ENCODE measurements around the gene CIRBP. TPM values are rescaled to one million over a fixed set of nuclear protein-coding genes. Genes with fewer than 3 reads are reported as not detected.

Gene CIRBP
- total RNA-seq, 3 donors from 2014 or later = 281 to 507 (median 300) TPM

- Histone ChIP-seq H3K36me3 (ENCODE audit: low read depth) (no peaks in the 10 kb centered on the region), H3K9me3 (no peaks in the 10 kb centered on the region), H3K4me3 (no peak overlapping the region), H3K4me1 (ENCODE audit: low read depth) (peaks cover 39% of the 10 kb centered on the region)
- TF ChIP-seq CTCF (IDR thresholded peaks at IDR 0.05) = no peak
- intact Hi-C loops (cut with DNase I, micrococcal nuclease) = no loop called here
- ATAC-seq (peak; percentile 79), DNase-seq (peak; percentile 77 to 84 (median 77))
Measured at GRCh38 chr19:1284293-1284978, 15.3 kb downstream of the CIRBP start.

DNA sequence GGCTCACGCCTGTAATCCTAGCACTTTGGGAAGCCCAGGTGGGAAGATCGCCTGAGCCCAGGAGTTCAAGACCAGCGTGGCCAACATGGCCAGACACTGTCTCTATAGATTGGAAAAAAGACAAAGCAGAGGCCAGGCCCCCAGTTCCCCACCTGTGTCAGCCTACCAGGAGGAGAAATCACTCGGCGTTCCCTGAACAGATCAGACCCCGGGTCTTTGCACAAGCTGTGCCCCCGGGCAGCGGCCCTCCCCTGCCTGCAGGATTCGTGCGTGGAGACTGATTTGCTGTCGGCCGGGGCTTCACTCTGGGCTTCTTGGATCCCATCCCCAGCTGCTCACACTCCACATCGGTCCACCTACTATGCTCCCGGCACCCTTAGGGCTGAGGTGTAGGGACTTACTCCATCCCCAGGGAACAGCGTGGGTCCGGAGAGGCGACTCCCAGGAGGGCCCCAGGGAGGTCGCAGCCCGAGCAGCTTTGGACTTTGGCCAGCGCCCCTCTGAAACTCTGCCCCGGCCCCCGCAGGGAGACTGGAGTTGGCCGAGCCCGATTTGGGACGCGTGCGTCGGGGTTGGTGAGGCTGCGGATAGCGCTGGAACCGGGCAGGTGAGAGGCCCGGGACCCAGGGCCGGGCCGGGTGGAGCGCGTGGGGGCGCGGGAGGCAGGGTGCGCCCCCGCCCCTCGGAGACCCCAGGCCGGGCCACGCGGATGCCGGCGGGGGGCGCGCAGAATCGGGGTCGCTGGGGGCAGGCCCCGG is 16.0 kb downstream of the CIRBP start:
- peak in 2 of 3 donors; percentile 52 to 55 for DNase-seq
- intact Hi-C loops (cut with DNase I, micrococcal nuclease) = no loop called here

GRCh38 chr19:1285737-1286360 is 16.7 kb downstream of the CIRBP start, which contains the start of gene EFNA2:
TSS of gene EFNA2 (plus strand) at chr19:1285873. CDS start at chr19:1286169, 296 bp downstream.
- DNase-seq (peak in 1 of 3 donors; percentile 44), ATAC-seq (peak; percentile 12)
- Histone ChIP-seq H3K9me3 (no peaks in the 10 kb centered on the region), H3K36me3 (ENCODE audit: low read depth) (no peaks in the 10 kb centered on the region), H3K4me3 (peak within 1 kb of the TSS; percentile 14), H3K4me1 (ENCODE audit: low read depth) (peaks cover 43% of the 10 kb centered on the region)
- no peak for TF ChIP-seq CTCF (IDR thresholded peaks at IDR 0.05)
- intact Hi-C loops (cut with DNase I, micrococcal nuclease) = no loop called here

More for the DNA sequence above, 16.0 kb downstream of the CIRBP start:
- ATAC-seq = no peak
- Histone ChIP-seq H3K4me3 (no peak overlapping the region), H3K36me3 (ENCODE audit: low read depth) (no peaks in the 10 kb centered on the region), H3K9me3 (no peaks in the 10 kb centered on the region), H3K4me1 (ENCODE audit: low read depth) (peaks cover 40% of the 10 kb centered on the region)
- TF ChIP-seq CTCF (IDR thresholded peaks at IDR 0.05) = no peak

DNA sequence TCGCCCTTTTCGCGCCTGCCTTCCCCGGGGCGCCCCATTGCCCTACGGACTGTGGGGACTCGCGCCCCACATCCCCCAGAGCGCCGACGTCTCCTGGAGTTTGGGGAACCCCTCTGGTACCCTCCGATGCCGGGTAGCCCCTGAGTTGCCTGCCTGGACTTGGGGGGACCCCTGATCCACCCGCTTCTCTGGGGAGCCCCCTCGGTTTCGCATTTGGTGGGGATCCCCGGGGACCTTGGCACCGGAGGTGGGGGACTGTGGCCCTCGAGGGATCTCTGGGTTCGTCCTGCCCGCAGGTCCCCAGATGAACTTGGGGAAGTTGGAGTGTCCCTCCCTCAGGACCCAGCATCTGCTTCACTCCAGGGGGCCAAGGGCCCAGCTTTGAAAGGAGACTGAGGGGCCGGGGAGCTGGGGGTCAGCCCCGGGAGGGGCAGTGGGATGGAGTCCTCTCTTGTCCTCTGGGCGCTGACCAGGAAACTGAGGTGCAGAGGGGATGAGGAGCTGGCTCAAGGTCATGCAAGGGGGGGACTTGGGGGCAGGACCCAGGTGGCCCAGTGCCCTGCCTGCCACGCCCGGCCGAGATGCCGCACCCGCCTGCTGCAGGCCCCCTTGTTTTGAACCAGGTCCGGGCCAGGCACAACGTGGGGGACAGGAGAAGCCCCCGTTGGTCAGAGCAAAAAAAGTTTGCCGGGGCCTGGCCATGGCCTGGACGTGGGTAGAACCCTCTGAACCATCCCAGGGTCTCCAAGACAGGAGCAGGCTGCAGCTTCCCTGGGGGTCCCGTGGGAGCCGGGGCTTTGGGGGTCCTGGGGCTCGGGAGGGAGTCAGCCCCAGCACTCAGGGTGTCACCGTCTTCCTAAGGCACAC is 17.6 kb downstream of the CIRBP start:
- no peaks in the 10 kb centered on the region for H3K9me3 ChIP-seq
- ATAC-seq = no peak
- peak in 2 of 3 donors; percentile 56 to 57 for DNase-seq
- intact Hi-C loops (cut with DNase I, micrococcal nuclease) = no loop called here
- peaks cover 52% of the 10 kb centered on the region for H3K4me1 ChIP-seq (ENCODE audit: low read depth)
- no peaks in the 10 kb centered on the region for H3K36me3 ChIP-seq (ENCODE audit: low read depth)
- no peak for TF ChIP-seq CTCF (IDR thresholded peaks at IDR 0.05)
- peak overlapping the region; percentile 14 for H3K4me3 ChIP-seq
